K562 (cell line): Measurements from ENCODE around the gene LAMA1. TPM values are rescaled to one million over a fixed set of nuclear protein-coding genes. Genes with fewer than 3 reads are reported as not detected.

Experiments used
- CREB3 ChIP-seq: fragments of 450-650 bp; conservative IDR thresholded peaks from 2 replicates; pipeline ENCODE4 v1.6.1; 2016; ENCODE audit warnings: missing genetic modification characterization, low read depth, mild to moderate bottlenecking, missing compliant biosample characterization, moderate library complexity
- HDAC6 ChIP-seq: IDR thresholded peaks from 2 replicates; pipeline ENCODE4 v1.6.1; 2012; ENCODE audit warnings: low read depth, mild to moderate bottlenecking, control low read depth, inconsistent platforms, low read length, moderate library complexity
- HNRNPLL ChIP-seq: fragments of 200-400 bp; formaldehyde crosslinking; IDR thresholded peaks from 2 replicates; pipeline ENCODE4 v1.6.1; 2017; ENCODE audit warnings: low read length, low read depth, mild to moderate bottlenecking; ENCODE audit not compliant: poor library complexity, severe bottlenecking
- KLF6 ChIP-seq: fragments of 250-450 bp; sonication (Bioruptor Pico); IDR thresholded peaks from 2 replicates; pipeline ENCODE4 v1.4.0; 2020; ENCODE audit warnings: mild to moderate bottlenecking, moderate library complexity, borderline replicate concordance
- MGA ChIP-seq: fragments of 450-650 bp; IDR thresholded peaks from 2 replicates; pipeline ENCODE4 v1.6.1; 2016; ENCODE audit warnings: mild to moderate bottlenecking, moderate library complexity
- NR2C2 ChIP-seq, 2 experiments: fragments of 200-800 bp in 1 of 2; sonication (Bioruptor generic) in 1 of 2; sonication (generic) in 1 of 2; formaldehyde crosslinking in 1 of 2; IDR thresholded peaks; 2 replicates each; pipeline versions ENCODE4 v1.6.1 to v1.8.0; 2016 to 2022; ENCODE audit warnings: mild to moderate bottlenecking in 1 of 2, missing compliant biosample characterization in 1 of 2, missing genetic modification characterization in 1 of 2, missing genetic modification reagents in 1 of 2
- POLR2A ChIP-seq: fragments of 450-650 bp; conservative IDR thresholded peaks from 2 replicates; pipeline ENCODE4 v1.6.1; 2016
- TAF7 ChIP-seq: fragments of 450-650 bp; IDR thresholded peaks from 2 replicates; pipeline ENCODE4 v1.6.1; 2016; ENCODE audit warnings: missing genetic modification characterization, missing compliant biosample characterization
- ZNF175 ChIP-seq: fragments of 200-800 bp; sonication (Bioruptor generic); IDR thresholded peaks from 2 replicates; pipeline ENCODE4 v1.6.1; 2016; ENCODE audit warnings: low read depth, mild to moderate bottlenecking, missing genetic modification characterization, missing compliant biosample characterization
- ZNF512 ChIP-seq: IDR thresholded peaks from 2 replicates; pipeline ENCODE4 v1.6.1; 2016; ENCODE audit warnings: missing genetic modification characterization, missing compliant biosample characterization
- ZNF589 ChIP-seq: fragments of 200-800 bp; sonication (Bioruptor generic); IDR thresholded peaks from 2 replicates; pipeline ENCODE4 v1.6.1; 2016; ENCODE audit warnings: low read depth, missing genetic modification characterization, missing compliant biosample characterization
- polyA plus RNA-seq, 8 experiments: library from polyadenylated mRNA; depleted of rRNA in 4 of 8; stranded (reverse) in 5 of 8; unstranded in 3 of 8; fragments of >200 nt; fragmentation: Nextera tagmentation in 2 of 8; fragmentation: Illumina TruSeq in 1 of 8; extraction: Ambion mirVana in 2 of 8; extraction: Trizol in 1 of 8; gene quantifications; 2 replicates each; pipeline versions ENCODE4 v1.2.1 to v1.2.3, GENCODE V29; 2011 to 2014; ENCODE audit warnings: inconsistent platforms in 1 of 8, missing spikeins in 1 of 8
- total RNA-seq, 7 experiments: library from RNA; depleted of rRNA in 6 of 7; stranded (reverse); fragments of >200 nt in 6 of 7; fragmentation: Illumina TruSeq in 2 of 7; extraction: Trizol in 2 of 7; gene quantifications; 2 replicates each; pipeline versions ENCODE4 v1.2.1 to v1.2.3, GENCODE V29; 2011 to 2021; ENCODE audit warnings: low replicate concordance in 1 of 7

LAMA1 gene
- total and polyA plus RNA-seq, 9 of the 15 experiments (the other 6 are each of a cell fraction or from before 2014, with no cell fraction given) = 0.04 TPM; not detected in 8

- TF ChIP-seq CREB3 (tag) (0 out of 2 replicates have a peak, but pooled peaks have one; percentile 35), POLR2A (peak; percentile 52; the same call in 1 of the 2 replicates), NR2C2 (CRISPR knock-in tag; IDR thresholded peaks at IDR 0.05) (no peak; the same call in 1 of the 2 replicates), NR2C2 (tag; IDR thresholded peaks at IDR 0.05) (peak; percentile 85), HDAC6 (no peak), ZNF512 (tag) (no peak), MGA (peak; percentile 86), KLF6 (CRISPR knock-in tag) (0 out of 2 replicates have a peak, but pooled peaks have one; percentile 12), ZNF175 (CRISPR knock-in tag) (0 out of 2 replicates have a peak, but pooled peaks have one; percentile 67), TAF7 (tag) (peak; percentile 56), HNRNPLL (peak; percentile 38), ZNF589 (CRISPR knock-in tag) (0 out of 2 replicates have a peak, but pooled peaks have one; percentile 44)
Observed at GRCh38 chr18:6929370-6930102, 188.1 kb downstream of the LAMA1 start (continued).
